A549 (cell line): ENCODE data around the gene MAVS. TPM values are rescaled to one million over a fixed set of nuclear protein-coding genes. Genes with fewer than 3 reads are reported as not detected.
"Not testable (repeated sequence)": the region's sequence is repeated elsewhere in the genome, so short reads cannot be mapped to it uniquely, and the experiment has no call there.

ENCODE experiments used
- ATAC-seq, 2 experiments: fragments of 200-7000 bp in 1 of 2; fragments of >200 bp in 1 of 2; cut with Nextera tagmentation in 1 of 2; cut with Tn5 transposase in 1 of 2; 3 replicates each; pipeline versions ENCODE4 v1.8.0 to v1.9.1; 2018 to 2020; ENCODE audit warnings: mild to moderate bottlenecking in 1 of 2, moderate library complexity in 1 of 2
- CTCF ChIA-PET: fragments of 300-600 bp; sonication (Branson Sonifier 250); formaldehyde crosslinking; extraction: SDS; loops from one replicate; lab custom pipeline; 2021; ENCODE audit warnings: antibody characterized with exemption, inconsistent platforms; lab: Yijun Ruan, JAX
- POLR2A ChIA-PET: fragments of 350-600 bp; formaldehyde crosslinking; extraction: SDS; loops from one replicate; lab custom pipeline; 2021; ENCODE audit warnings: antibody characterized with exemption, inconsistent platforms; lab: Yijun Ruan, JAX
- DNase-seq, 2 experiments: peaks; one replicate each; pipeline versions ENCODE4 v3.0.0 to v3.0.0-alpha.2; 2011 to 2016; ENCODE audit warnings: low read depth in 1 of 2, low spot score in 1 of 2
- FAIRE-seq: peaks from 2 replicates; lab custom pipeline; 2011; peaks lifted over from hg19 to GRCh38; lab: Jason Lieb, UNC
- H3K27ac ChIP-seq, 2 experiments: fragments of >200 bp; sonication (Bioruptor Twin); formaldehyde crosslinking; 3 replicates each; pipeline ENCODE4 v1.5.1; 2016 to 2017
- H3K4me1 ChIP-seq: fragments of >200 bp; sonication (Bioruptor Twin); formaldehyde crosslinking; 3 replicates; pipeline ENCODE4 v1.6.1; 2016
- H3K4me2 ChIP-seq: fragments of >200 bp; sonication (Bioruptor Twin); formaldehyde crosslinking; 3 replicates; pipeline ENCODE4 v1.6.1; 2016
- H3K4me3 ChIP-seq: fragments of >200 bp; sonication (Bioruptor Twin); formaldehyde crosslinking; 3 replicates; pipeline ENCODE4 v1.5.1; 2016
- H3K9me3 ChIP-seq: fragments of >200 bp; sonication (Bioruptor Twin); formaldehyde crosslinking; 3 replicates; pipeline ENCODE4 v1.6.1; 2016
- BHLHE40 ChIP-seq: IDR thresholded peaks from 2 replicates; pipeline ENCODE4 v1.6.1; 2012; ENCODE audit warnings: low read depth, low read length, inconsistent platforms
- CBX2 ChIP-seq: fragments of 200-600 bp; sonication (generic); IDR thresholded peaks from 2 replicates; pipeline ENCODE4 v1.6.1; 2016; ENCODE audit warnings: low read depth, mild to moderate bottlenecking, borderline replicate concordance
- CEBPB ChIP-seq, 2 experiments: fragments of >200 bp in 1 of 2; sonication (Bioruptor Twin) in 1 of 2; formaldehyde crosslinking in 1 of 2; IDR thresholded peaks; 2 replicates each; pipeline ENCODE4 v1.6.1; 2012 to 2016
- CHD2 ChIP-seq: fragments of 150-350 bp; IDR thresholded peaks from 2 replicates; pipeline ENCODE4 v1.6.1; 2014; ENCODE audit warnings: low read length; ENCODE audit not compliant: partially characterized antibody
- FOXS1 ChIP-seq: fragments of 250-450 bp; sonication (Bioruptor Pico); IDR thresholded peaks from 2 replicates; pipeline ENCODE4 v1.5.0; 2020; ENCODE audit warnings: mild to moderate bottlenecking, moderate library complexity
- GATA3 ChIP-seq: IDR thresholded peaks from 2 replicates; pipeline ENCODE4 v1.6.1; 2012; ENCODE audit warnings: borderline replicate concordance
- HEYL ChIP-seq: fragments of 250-450 bp; sonication (Bioruptor Pico); IDR thresholded peaks from 2 replicates; pipeline ENCODE4 v1.8.0; 2021; ENCODE audit warnings: mild to moderate bottlenecking, moderate library complexity
- KDM1A ChIP-seq: fragments of 200-600 bp; sonication (generic); IDR thresholded peaks from 2 replicates; pipeline ENCODE4 v1.6.1; 2016; ENCODE audit warnings: low read depth, mild to moderate bottlenecking
- KDM5A ChIP-seq: fragments of 200-600 bp; sonication (generic); IDR thresholded peaks from 2 replicates; pipeline ENCODE4 v1.6.1; 2016; ENCODE audit warnings: antibody characterized with exemption, mild to moderate bottlenecking
- PHF8 ChIP-seq: fragments of 200-600 bp; sonication (generic); IDR thresholded peaks from 2 replicates; pipeline ENCODE4 v1.6.1; 2016; ENCODE audit warnings: low read depth, mild to moderate bottlenecking, antibody characterized with exemption, moderate library complexity, borderline replicate concordance
- POLR2AphosphoS2 ChIP-seq: conservative IDR thresholded peaks from 2 replicates; pipeline ENCODE4 v1.6.1; 2012; ENCODE audit warnings: low read length, improper control_type of control experiment, inconsistent platforms
- RARB ChIP-seq: fragments of 250-450 bp; sonication (Bioruptor Pico); IDR thresholded peaks from 2 replicates; pipeline ENCODE4 v1.8.0; 2021; ENCODE audit warnings: mild to moderate bottlenecking, moderate library complexity
- WGBS: methylation state at CpG from one replicate; pipeline ENCODE4 v1.1.6; 2017; ENCODE audit errors: missing lambda C conversion rate; 5-methylcytosine and 5-hydroxymethylcytosine counted together
- polyA plus RNA-seq, 4 experiments: library from polyadenylated mRNA; depleted of rRNA in 3 of 4; stranded (reverse); fragments of >200 nt; fragmentation: RNase III in 1 of 4; extraction: RNeasy Plus Mini Kit Qiagen cat#74134 plus additional on column Dnase treatment in 1 of 4; gene quantifications; 2 replicates in 3 of 4; 3 replicates in 1 of 4; pipeline ENCODE4 v1.2.3, GENCODE V29; 2011 to 2017
- TF ChIP-seq, protein P1 (sequence below): fragments of 200-600 bp; sonication (generic); IDR thresholded peaks from 2 replicates; pipeline ENCODE4 v1.6.1; 2016; ENCODE audit warnings: antibody characterized with exemption, mild to moderate bottlenecking, moderate library complexity
- TF ChIP-seq, protein P2 (sequence below): fragments of 150-350 bp; IDR thresholded peaks from 2 replicates; pipeline ENCODE4 v1.6.1; 2014; ENCODE audit warnings: low read depth, mild to moderate bottlenecking, low read length
- TF ChIP-seq, protein P3 (sequence below): fragments of >200 bp; sonication (Bioruptor Twin); formaldehyde crosslinking; IDR thresholded peaks from 3 replicates; pipeline ENCODE4 v1.5.1; 2016
- TF ChIP-seq, protein P4 (sequence below): IDR thresholded peaks from 2 replicates; pipeline ENCODE4 v1.6.1; 2012; ENCODE audit warnings: low read depth, borderline replicate concordance
- TF ChIP-seq, protein P5 (sequence below): fragments of >200 bp; sonication (Bioruptor Twin); formaldehyde crosslinking; IDR thresholded peaks from 3 replicates; pipeline ENCODE4 v1.6.1; 2016

The MAVS gene
- polyA plus RNA-seq, 2 of the 4 experiments (the other 2 are of a cell fraction): 18.9 to 31.0 TPM

DNA sequence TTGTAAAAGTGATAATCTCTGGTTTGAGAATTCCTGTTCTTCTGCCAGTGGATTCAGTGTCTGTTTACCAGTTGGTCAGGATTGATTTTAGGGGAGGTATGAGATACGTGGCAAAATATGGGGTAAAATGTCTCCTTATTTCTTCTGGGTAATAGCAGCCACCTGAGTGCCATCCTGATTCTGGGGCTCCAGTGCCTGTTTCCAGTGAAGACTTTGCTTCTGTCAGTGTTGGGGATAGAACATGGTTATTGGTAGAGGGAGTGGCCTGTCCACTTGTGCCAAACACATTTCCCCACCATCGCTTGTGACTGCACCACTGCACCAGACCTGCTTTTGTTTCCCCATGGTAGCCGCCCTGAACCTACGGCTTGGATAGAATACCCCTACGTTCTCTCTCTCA is 58.2 kb downstream of the MAVS start (continued):
- TF ChIP-seq, protein P1, sequence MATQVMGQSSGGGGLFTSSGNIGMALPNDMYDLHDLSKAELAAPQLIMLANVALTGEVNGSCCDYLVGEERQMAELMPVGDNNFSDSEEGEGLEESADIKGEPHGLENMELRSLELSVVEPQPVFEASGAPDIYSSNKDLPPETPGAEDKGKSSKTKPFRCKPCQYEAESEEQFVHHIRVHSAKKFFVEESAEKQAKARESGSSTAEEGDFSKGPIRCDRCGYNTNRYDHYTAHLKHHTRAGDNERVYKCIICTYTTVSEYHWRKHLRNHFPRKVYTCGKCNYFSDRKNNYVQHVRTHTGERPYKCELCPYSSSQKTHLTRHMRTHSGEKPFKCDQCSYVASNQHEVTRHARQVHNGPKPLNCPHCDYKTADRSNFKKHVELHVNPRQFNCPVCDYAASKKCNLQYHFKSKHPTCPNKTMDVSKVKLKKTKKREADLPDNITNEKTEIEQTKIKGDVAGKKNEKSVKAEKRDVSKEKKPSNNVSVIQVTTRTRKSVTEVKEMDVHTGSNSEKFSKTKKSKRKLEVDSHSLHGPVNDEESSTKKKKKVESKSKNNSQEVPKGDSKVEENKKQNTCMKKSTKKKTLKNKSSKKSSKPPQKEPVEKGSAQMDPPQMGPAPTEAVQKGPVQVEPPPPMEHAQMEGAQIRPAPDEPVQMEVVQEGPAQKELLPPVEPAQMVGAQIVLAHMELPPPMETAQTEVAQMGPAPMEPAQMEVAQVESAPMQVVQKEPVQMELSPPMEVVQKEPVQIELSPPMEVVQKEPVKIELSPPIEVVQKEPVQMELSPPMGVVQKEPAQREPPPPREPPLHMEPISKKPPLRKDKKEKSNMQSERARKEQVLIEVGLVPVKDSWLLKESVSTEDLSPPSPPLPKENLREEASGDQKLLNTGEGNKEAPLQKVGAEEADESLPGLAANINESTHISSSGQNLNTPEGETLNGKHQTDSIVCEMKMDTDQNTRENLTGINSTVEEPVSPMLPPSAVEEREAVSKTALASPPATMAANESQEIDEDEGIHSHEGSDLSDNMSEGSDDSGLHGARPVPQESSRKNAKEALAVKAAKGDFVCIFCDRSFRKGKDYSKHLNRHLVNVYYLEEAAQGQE: no peak
- TF ChIP-seq, protein P2, sequence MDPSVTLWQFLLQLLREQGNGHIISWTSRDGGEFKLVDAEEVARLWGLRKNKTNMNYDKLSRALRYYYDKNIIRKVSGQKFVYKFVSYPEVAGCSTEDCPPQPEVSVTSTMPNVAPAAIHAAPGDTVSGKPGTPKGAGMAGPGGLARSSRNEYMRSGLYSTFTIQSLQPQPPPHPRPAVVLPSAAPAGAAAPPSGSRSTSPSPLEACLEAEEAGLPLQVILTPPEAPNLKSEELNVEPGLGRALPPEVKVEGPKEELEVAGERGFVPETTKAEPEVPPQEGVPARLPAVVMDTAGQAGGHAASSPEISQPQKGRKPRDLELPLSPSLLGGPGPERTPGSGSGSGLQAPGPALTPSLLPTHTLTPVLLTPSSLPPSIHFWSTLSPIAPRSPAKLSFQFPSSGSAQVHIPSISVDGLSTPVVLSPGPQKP: no peak
- TF ChIP-seq KDM1A: no peak
- no peak for TF ChIP-seq CEBPB (IDR thresholded peaks at IDR 0.05)
- TF ChIP-seq GATA3: no peak
- TF ChIP-seq, protein P3, sequence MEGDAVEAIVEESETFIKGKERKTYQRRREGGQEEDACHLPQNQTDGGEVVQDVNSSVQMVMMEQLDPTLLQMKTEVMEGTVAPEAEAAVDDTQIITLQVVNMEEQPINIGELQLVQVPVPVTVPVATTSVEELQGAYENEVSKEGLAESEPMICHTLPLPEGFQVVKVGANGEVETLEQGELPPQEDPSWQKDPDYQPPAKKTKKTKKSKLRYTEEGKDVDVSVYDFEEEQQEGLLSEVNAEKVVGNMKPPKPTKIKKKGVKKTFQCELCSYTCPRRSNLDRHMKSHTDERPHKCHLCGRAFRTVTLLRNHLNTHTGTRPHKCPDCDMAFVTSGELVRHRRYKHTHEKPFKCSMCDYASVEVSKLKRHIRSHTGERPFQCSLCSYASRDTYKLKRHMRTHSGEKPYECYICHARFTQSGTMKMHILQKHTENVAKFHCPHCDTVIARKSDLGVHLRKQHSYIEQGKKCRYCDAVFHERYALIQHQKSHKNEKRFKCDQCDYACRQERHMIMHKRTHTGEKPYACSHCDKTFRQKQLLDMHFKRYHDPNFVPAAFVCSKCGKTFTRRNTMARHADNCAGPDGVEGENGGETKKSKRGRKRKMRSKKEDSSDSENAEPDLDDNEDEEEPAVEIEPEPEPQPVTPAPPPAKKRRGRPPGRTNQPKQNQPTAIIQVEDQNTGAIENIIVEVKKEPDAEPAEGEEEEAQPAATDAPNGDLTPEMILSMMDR: no peak
- TF ChIP-seq CHD2: no peak

DNA sequence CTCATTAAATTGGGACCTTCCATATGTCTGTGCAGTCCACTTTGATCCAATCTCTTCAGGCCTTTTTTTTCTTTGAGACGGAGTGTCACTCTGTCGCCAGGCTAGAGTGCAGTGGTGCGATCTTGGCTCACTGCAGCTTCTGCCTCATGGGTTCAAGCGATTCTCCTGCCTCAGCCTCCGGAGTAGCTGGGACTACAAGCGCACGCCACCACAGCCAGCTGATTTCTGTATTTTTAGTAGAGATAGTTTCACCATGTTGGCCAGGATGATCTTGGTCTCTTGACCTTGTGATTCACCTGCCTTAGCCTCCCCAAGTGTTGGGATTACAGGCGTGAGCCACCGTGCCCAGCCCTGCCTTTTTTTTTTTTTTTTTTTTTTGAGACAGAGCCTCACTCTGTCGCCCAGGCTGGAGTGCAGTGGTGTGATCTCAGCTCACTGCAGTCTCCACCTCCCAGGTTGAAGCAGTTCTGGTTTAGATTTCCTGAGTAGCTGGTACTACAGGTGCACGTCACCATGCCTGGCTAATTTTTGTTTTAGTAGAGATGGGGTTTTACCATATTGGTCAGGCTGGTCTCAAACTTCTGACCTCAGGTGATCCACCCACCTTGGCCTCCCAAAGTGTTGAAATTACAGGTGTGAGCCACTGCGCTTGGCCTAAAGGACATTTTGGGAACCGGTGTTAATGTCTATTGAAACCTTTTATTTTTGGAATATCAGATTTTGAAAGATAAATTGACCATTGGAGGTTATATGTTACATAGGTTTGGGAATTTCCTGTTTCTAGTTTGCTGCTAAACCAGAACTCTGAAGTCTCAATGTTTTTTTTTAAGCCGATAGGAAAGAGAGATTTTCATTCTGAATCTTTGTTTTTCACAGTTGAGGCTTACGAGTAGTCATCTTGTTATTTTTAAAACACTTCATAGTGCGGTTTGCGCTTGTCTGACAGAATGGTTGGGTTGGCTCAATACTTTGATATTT is 60.4 kb downstream of the MAVS start:
- H3K27ac ChIP-seq, FAIRE-seq, H3K4me2 ChIP-seq, DNase-seq, H3K9me3 ChIP-seq, H3K4me3 ChIP-seq, ATAC-seq: not testable (repeated sequence)
- H3K4me1 ChIP-seq: peaks cover 22% of the 10 kb centered on the region
- CTCF ChIA-PET: interaction anchor here (0.6 to 1.3 kb wide), 3 partner anchors 14 to 52 kb away, joined by 3 read pairs; no protein-coding TSS in a partner anchor
- POLR2A ChIA-PET: interaction anchor here (0.7 kb wide), 1 partner anchor 40 kb away, joined by 4 read pairs; no protein-coding TSS in a partner anchor
- 88% methylated on average over 17 of the region's 17 CpGs for WGBS

DNA sequence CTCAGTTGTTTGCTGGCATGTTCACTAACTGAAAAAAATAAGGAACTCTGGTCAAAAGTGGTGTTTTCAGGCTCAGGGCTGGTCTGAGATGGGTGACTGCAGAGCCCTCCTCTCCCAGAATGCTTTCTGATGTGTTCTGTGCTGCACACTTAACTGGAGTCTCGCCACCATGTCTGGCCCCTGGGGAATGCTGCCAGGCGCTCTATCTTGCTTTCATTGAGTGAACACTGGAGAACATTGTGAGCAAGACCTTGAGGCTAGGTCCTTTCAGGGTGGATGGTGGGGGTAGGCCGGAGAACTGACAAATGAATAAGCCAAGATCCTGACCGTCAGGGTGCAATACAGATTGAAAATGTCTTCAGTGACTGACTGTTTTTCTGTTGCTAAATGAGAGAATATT is 62.0 kb downstream of the MAVS start:
- WGBS: 91% methylated on average over 4 of the region's 4 CpGs
- ChIA-PET POLR2A (no interaction called here), CTCF (interaction anchor here (1.3 kb wide), 1 partner anchor 54 kb away, joined by 3 read pairs; no protein-coding TSS in a partner anchor)

DNA sequence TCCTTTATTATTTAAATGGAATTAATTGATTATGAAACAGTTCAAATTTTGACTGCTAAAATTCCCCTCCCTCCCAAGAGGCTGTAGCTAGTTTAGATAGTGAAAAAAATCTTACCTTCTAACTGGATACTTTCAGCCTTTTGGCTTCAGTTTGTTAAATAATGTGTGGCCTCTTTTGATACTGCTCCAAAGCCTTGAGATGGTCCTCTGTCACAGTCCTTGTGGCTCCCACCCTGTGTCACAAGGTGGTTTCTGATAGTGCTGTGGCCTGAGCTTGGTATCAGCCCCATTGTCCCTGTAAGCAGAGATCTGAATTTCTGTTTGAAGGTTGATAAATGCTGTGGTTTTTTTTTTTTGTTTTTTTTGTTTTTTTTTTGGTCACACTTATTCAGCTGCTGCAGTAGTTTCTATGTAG is 63.3 kb downstream of the MAVS start:
- no peak overlapping the region for H3K27ac ChIP-seq
- CTCF ChIA-PET: interaction anchor here (1.2 to 1.6 kb wide), 4 partner anchors 9 to 55 kb away, joined by 3 to 13 read pairs (median 4); no protein-coding TSS in a partner anchor
- FAIRE-seq: no peak

More for the DNA sequence above, 62.0 kb downstream of the MAVS start:
- H3K27ac ChIP-seq: no peak overlapping the region
- H3K4me2 ChIP-seq: no peak overlapping the region
- H3K4me1 ChIP-seq: peaks cover 19% of the 10 kb centered on the region
- FAIRE-seq (no peak), ATAC-seq (no peak), DNase-seq (no peak)
- H3K9me3 ChIP-seq: no peaks in the 10 kb centered on the region
- no peak for TF ChIP-seq BHLHE40
- TF ChIP-seq RARB (CRISPR knock-in tag): no peak
- no peak for TF ChIP-seq HEYL
- H3K4me3 ChIP-seq: no peak overlapping the region

More for the DNA sequence above, 63.3 kb downstream of the MAVS start:
- no peak for ATAC-seq
- POLR2A ChIA-PET: no interaction called here
- Histone ChIP-seq H3K4me2 (no peak overlapping the region), H3K4me1 (peaks cover 22% of the 10 kb centered on the region), H3K4me3 (no peak overlapping the region), H3K9me3 (no peaks in the 10 kb centered on the region)
- no peak for TF ChIP-seq FOXS1 (CRISPR knock-in tag)
- TF ChIP-seq KDM5A: no peak
- no peak for TF ChIP-seq PHF8
- TF ChIP-seq CEBPB (IDR thresholded peaks at IDR 0.05): no peak
- TF ChIP-seq CBX2: no peak
- TF ChIP-seq, protein P4, sequence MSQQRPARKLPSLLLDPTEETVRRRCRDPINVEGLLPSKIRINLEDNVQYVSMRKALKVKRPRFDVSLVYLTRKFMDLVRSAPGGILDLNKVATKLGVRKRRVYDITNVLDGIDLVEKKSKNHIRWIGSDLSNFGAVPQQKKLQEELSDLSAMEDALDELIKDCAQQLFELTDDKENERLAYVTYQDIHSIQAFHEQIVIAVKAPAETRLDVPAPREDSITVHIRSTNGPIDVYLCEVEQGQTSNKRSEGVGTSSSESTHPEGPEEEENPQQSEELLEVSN: no peak
- TF ChIP-seq POLR2AphosphoS2: no peak
- TF ChIP-seq, protein P5, sequence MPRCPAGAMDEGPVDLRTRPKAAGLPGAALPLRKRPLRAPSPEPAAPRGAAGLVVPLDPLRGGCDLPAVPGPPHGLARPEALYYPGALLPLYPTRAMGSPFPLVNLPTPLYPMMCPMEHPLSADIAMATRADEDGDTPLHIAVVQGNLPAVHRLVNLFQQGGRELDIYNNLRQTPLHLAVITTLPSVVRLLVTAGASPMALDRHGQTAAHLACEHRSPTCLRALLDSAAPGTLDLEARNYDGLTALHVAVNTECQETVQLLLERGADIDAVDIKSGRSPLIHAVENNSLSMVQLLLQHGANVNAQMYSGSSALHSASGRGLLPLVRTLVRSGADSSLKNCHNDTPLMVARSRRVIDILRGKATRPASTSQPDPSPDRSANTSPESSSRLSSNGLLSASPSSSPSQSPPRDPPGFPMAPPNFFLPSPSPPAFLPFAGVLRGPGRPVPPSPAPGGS: no peak
- no peak for TF ChIP-seq GATA3
- no peak for DNase-seq
